ENCODE results near the gene NPL.

The NPL gene

GRCh38 chr1:182875889-182876288 is 86.3 kb downstream of the NPL start:
- no peak for DNase-seq

- no peak for DNase-seq
Observed at GRCh38 chr1:182877331-182877730, 87.8 kb downstream of the NPL start.

- no peak for DNase-seq
Observed at GRCh38 chr1:182877842-182878241, 88.3 kb downstream of the NPL start.
